ENCODE data around the gene SAMMSON.

DNA sequence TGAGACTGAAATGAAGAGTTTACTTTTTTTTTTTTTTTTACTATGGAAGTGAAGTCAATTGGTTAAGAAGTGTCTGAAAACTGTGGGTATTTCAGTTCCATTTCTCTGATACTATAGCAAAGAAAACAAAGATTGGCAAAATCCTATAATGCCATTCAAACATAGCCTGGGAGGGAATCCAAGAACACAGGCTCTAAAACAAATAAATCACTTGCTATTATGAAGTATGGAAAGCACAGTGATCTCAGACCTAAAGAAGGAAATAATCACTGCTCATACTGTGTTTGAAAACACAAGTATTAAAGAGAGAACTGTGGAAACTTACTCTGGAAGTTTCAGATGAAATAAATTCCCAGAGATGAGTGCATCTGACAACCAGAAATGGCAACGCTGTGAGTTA is 12.0 kb downstream of the SAMMSON start:
- TF ChIP-seq, protein P1, sequence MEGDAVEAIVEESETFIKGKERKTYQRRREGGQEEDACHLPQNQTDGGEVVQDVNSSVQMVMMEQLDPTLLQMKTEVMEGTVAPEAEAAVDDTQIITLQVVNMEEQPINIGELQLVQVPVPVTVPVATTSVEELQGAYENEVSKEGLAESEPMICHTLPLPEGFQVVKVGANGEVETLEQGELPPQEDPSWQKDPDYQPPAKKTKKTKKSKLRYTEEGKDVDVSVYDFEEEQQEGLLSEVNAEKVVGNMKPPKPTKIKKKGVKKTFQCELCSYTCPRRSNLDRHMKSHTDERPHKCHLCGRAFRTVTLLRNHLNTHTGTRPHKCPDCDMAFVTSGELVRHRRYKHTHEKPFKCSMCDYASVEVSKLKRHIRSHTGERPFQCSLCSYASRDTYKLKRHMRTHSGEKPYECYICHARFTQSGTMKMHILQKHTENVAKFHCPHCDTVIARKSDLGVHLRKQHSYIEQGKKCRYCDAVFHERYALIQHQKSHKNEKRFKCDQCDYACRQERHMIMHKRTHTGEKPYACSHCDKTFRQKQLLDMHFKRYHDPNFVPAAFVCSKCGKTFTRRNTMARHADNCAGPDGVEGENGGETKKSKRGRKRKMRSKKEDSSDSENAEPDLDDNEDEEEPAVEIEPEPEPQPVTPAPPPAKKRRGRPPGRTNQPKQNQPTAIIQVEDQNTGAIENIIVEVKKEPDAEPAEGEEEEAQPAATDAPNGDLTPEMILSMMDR (IDR thresholded peaks at IDR 0.05): no peak
- TF ChIP-seq EZH2 (IDR thresholded peaks at IDR 0.05; ENCODE audit: borderline replicate concordance, insufficient read depth, low read depth, low read length, poor library complexity, severe bottlenecking): no peak
